ENCODE data around the gene TUBGCP5.
"Not testable (repeated sequence)": the region's sequence is repeated elsewhere in the genome, so short reads cannot be mapped to it uniquely, and the experiment has no call there.

GRCh38 chr15:23043535-23043934, 4.2 kb upstream of the TUBGCP5 start:
- TF ChIP-seq CTCF (IDR thresholded peaks at IDR 0.05); TCF7L2 (IDR thresholded peaks at IDR 0.05; ENCODE audit: low read depth, low read length); POLR2AphosphoS5 (IDR thresholded peaks at IDR 0.05; ENCODE audit: low read depth, low read length): not testable (repeated sequence)
- TF ChIP-seq, protein P1, sequence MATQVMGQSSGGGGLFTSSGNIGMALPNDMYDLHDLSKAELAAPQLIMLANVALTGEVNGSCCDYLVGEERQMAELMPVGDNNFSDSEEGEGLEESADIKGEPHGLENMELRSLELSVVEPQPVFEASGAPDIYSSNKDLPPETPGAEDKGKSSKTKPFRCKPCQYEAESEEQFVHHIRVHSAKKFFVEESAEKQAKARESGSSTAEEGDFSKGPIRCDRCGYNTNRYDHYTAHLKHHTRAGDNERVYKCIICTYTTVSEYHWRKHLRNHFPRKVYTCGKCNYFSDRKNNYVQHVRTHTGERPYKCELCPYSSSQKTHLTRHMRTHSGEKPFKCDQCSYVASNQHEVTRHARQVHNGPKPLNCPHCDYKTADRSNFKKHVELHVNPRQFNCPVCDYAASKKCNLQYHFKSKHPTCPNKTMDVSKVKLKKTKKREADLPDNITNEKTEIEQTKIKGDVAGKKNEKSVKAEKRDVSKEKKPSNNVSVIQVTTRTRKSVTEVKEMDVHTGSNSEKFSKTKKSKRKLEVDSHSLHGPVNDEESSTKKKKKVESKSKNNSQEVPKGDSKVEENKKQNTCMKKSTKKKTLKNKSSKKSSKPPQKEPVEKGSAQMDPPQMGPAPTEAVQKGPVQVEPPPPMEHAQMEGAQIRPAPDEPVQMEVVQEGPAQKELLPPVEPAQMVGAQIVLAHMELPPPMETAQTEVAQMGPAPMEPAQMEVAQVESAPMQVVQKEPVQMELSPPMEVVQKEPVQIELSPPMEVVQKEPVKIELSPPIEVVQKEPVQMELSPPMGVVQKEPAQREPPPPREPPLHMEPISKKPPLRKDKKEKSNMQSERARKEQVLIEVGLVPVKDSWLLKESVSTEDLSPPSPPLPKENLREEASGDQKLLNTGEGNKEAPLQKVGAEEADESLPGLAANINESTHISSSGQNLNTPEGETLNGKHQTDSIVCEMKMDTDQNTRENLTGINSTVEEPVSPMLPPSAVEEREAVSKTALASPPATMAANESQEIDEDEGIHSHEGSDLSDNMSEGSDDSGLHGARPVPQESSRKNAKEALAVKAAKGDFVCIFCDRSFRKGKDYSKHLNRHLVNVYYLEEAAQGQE (IDR thresholded peaks at IDR 0.05; ENCODE audit: insufficient read depth in 1 of 2, low read depth in 2 of 2, low read length in 1 of 2), result not testable (repeated sequence)

All from Panc1 (cell line).